ENCODE measurements around the gene CNTNAP2. TPM values are rescaled to one million over a fixed set of nuclear protein-coding genes. Genes with fewer than 3 reads are reported as not detected.

CNTNAP2 gene
- total and polyA plus RNA-seq, 11 donors: 0.01 to 2.6 (median 0.31) TPM; not detected in 3

GRCh38 chr7:147145194-147145593 is 1028.6 kb downstream of the CNTNAP2 start:
- 39 to 57% (median 45%) methylated on average over 2 of the region's 2 CpGs for WGBS, 4 donors
- no peaks in the 10 kb centered on the region for H3K4me1 ChIP-seq
- no peaks in the 10 kb centered on the region for H3K27me3 ChIP-seq
- H3K4me3 ChIP-seq: no peak overlapping the region
- H3K9me3 ChIP-seq: peaks cover 0 to 4% (median 0%) of the 10 kb centered on the region in 12 donors
- no peak for TF ChIP-seq POLR2A (IDR thresholded peaks at IDR 0.05)
- no peak for TF ChIP-seq CTCF (IDR thresholded peaks at IDR 0.05)
- no peaks in the 10 kb centered on the region for H3K36me3 ChIP-seq
- H3K27ac ChIP-seq: no peak overlapping the region
- intact Hi-C loops (cut with DNase I): no loop called here
- no peak for ATAC-seq
- no peak for DNase-seq

GRCh38 chr7:147146169-147146568 is 1029.6 kb downstream of the CNTNAP2 start:
- DNase-seq: no peak
- TF ChIP-seq CTCF (IDR thresholded peaks at IDR 0.05) (no peak), POLR2A (IDR thresholded peaks at IDR 0.05) (no peak)
- no peak overlapping the region for H3K4me3 ChIP-seq
- no peak overlapping the region for H3K27ac ChIP-seq
- H3K36me3 ChIP-seq: no peaks in the 10 kb centered on the region
- peaks cover 0 to 4% (median 0%) of the 10 kb centered on the region in 12 donors for H3K9me3 ChIP-seq
- 64 to 70% (median 66%) methylated on average over 3 of the region's 3 CpGs for WGBS, 4 donors
- H3K4me1 ChIP-seq: no peaks in the 10 kb centered on the region
- intact Hi-C loops (cut with DNase I): no loop called here
- no peak for ATAC-seq
- H3K27me3 ChIP-seq: no peaks in the 10 kb centered on the region

GRCh38 chr7:147151661-147152060 is 1035.1 kb downstream of the CNTNAP2 start:
- Histone ChIP-seq H3K27me3 (no peaks in the 10 kb centered on the region), H3K4me3 (no peak overlapping the region), H3K27ac (no peak overlapping the region), H3K4me1 (no peaks in the 10 kb centered on the region), H3K9me3 (peaks cover 0 to 5% (median 0%) of the 10 kb centered on the region in 12 donors), H3K36me3 (no peaks in the 10 kb centered on the region)
- ATAC-seq: no peak
- TF ChIP-seq CTCF (IDR thresholded peaks at IDR 0.05) (no peak), POLR2A (IDR thresholded peaks at IDR 0.05) (no peak)
- intact Hi-C loops (cut with DNase I): no loop called here
- no peak for DNase-seq

GRCh38 chr7:147153571-147153970 is 1037.0 kb downstream of the CNTNAP2 start:
- Histone ChIP-seq H3K4me1 (no peaks in the 10 kb centered on the region), H3K27ac (no peak overlapping the region), H3K9me3 (peaks cover 0 to 5% (median 0%) of the 10 kb centered on the region in 12 donors), H3K4me3 (no peak overlapping the region), H3K27me3 (no peaks in the 10 kb centered on the region), H3K36me3 (no peaks in the 10 kb centered on the region)
- 78 to 88% (median 86%) methylated on average over 3 of the region's 3 CpGs for WGBS, 4 donors
- ATAC-seq (no peak), DNase-seq (no peak)
- intact Hi-C loops (cut with DNase I): no loop called here
- TF ChIP-seq POLR2A (IDR thresholded peaks at IDR 0.05) (no peak), CTCF (IDR thresholded peaks at IDR 0.05) (no peak)

All from heart left ventricle (tissue), 16 donors.